GM21515 (cell line): ENCODE results near the gene GGA2.
"Not testable (repeated sequence)": the region's sequence is repeated elsewhere in the genome, so short reads cannot be mapped to it uniquely, and the experiment has no call there.

ENCODE experiments used
- ATAC-seq: cut with Tn5 transposase; IDR thresholded peaks from one replicate; pipeline ENCODE4 v1.9.1; 2021; ENCODE audit not compliant: unreplicated experiment

GGA2 gene

DNA sequence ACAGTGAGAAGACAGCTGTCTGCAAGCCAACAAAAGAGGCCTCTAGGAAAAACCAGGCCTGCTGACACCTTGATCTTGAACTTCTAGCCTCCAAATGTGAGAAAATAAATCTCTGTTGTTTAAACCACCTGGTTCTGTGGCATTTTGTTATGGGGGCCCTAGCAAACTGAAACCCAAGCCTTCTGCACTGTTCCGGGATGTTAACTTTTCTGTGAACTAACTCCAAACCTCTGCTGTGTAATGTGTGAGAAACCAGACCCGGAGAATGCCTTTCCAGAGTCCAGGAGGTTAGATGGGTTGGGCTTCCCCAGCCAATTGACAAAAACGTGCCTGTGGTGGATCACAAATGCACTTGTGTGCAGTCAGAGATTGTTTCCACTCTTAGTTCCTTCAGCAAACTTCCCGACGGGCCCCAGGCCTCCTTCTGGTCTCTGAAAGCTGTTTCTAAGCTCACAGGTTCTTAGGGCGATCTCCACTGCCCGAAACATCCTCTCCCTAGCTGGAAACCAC, 13.6 kb upstream of the GGA2 start:
- no peak for ATAC-seq

DNA sequence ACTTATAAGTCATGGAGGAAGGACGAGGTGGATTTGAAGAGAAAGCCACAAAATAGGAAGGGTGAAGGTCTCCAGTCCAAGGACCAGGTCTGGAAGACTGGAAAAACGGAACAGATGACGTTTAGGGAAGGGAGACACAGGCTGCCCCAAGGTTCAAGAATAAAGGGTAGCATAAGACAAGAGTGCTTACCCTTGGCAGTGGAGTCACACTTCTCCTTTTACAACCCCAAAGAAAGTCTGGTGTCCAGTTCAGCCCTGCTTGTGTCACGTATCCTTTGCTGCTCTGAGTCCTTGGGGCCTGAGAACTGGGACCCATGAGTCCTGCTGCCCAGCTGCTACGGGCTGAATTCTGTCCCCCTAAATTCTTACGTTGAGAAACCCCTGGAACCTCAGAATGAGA, 13.0 kb upstream of the GGA2 start:
- ATAC-seq: no peak

DNA sequence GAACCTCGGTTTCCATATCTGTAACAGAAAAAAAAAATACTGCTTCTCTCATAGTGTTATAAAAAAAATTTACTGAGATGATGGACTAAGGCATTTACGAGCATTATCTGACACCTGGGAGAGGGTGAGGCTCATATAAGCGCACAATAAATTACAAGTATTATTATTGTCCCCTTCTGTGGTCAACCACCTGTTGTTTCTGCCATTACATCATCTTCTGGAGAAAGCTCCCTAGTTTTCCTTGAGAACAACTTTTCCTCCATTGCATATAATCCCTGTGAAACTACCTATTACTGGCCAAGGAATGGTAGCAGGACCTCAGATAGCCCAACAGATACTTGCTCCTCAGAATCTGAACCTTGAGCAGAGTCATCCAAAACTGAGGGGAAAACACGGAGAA, 11.7 kb upstream of the GGA2 start:
- no peak for ATAC-seq

DNA sequence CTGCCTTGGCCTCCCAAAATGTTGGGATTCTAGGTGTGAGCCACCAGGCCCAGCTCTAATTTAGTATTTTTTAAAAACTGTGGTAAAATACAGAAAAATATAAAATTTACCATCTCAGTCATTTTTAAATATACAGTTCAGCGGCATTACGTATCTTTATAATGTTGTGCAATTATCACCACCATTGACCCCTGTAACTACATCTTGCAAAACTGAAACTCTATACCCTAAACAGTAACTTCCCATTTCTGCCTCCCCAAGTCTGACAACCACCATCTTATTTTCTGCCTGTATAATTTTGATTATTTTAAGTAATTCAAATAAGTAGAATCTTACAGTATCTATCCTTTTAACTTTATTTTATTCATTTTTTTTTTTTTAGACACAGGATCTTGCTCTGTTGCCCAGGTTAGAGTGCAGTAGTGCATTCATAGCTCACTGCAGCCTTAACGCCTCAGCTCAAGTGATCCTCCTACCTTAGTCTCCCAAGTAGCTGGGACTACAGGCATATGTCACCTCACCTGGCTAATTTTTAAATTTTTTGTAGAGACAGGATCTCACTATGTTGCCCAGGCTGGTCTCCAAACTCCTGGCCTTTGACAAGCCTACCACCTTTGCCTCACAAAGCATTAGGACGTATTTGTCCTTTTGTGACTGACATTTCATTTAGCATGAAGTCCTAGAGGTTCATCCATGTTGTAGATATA, 10.9 kb upstream of the GGA2 start:
- ATAC-seq: no peak

DNA sequence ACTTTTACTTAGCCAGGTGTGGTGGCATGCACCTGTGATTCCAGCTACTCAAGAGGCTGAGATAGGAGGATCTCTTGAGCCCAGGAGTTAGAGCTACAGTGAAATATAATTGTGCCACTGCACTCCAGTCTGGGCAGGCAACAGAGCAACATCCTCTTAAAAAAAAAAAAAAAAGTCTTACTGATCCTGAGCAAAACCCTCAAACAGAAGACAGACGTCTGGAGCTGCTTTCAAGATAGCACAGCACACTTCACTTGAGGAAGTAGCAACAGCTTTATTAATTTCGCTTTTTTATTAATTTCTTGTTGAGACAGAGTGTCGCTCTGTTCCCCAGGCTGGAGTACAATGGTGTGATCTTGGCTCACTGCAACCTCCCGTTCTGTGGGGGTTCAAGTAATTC, 10.2 kb upstream of the GGA2 start:
- ATAC-seq: no peak

DNA sequence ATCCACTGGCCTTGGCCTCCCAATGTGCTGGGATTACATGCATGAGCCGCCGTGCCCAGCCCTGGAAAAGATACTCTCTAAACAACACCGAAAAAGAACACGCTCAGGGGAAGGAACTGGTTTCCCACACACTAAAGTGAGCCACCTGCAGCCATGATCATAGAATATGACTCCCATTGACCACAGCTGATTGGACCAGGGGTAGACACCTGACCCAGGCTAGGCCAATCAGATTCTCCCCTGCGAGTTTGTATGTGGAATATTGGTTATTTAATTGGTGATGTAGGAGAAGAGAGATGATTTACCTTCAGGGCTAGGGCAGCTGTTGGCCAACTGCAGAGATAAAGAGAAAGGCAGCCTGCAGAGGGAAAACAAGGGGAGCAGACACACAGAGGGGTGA, 9.0 kb upstream of the GGA2 start:
- ATAC-seq: no peak

DNA sequence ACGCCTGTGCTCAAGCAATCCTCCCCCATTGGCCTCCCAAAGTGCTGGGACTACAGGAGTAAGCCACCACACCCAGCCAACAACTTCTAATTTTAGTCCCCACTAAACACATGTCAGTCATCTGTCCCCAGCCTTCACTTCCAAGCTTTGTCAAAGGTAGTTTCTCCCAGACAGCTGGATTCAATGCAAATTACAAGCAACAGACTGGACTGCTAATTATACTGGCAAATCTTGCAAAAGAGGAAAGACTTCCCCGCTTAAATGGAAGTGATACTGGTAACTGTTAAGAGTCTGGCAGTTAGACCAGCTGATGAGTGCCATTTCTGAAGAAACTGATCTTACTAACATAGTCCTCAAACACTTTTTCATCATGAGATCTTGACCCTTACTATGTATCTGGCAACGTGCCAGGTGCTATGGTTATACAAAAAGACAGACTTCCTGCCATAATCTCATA, 8.2 kb upstream of the GGA2 start:
- ATAC-seq: peak; percentile 58

DNA sequence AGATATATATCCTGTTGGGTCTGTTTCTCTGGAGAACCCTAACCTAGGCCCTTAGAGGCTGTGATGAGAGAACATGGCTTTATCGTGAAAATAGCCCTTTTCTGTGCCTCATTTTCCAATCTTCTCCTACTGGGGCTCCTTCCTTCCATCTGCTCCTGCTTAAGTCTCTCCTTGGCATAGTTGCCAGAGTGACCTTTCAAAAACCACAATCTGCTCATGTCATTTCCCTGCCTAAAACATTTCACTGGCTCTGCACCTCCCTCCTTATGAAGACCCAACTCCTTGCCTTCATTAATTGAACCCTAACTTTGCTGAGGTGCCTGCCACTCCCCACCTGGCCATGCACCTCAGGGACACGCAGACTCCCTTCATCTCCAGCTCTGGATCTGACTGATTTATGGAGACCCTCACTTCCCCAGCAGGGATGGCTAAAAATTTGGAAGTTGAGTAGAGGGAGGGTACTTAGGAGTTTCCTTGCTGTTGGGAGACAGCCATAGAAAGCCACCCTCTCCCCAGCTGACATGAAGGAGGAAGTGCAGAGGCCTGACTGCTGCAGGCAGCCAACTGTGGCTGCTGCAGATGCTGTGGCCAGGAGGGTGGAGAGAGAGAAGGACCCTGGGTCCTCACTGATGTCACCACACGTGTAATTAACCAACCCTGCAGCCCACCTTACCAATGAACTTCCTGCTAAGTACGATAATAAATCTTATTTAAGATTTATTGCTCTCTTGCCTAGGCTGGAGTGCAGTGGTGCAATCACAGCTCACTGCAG, 6.3 kb upstream of the GGA2 start:
- ATAC-seq: no peak

DNA sequence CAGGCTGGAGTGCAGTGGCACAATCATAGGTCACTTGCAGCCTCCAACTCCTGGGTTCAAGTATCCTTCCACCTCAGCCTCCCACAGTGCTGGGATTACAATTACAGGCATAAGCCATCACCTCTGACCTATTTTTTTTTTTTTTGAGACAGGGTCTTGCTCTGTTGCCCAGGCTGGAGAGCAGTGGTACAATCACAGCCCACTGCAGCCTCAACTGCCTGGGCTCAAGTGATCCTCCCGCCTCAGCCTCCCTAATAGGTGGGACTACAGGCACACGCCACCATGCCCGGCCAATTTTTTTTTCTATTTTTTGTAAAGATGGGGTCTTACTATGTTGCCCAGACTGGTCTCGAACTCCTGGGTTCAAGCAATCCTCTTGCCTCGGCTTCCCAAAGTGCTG, 5.6 kb upstream of the GGA2 start:
- no peak for ATAC-seq

DNA sequence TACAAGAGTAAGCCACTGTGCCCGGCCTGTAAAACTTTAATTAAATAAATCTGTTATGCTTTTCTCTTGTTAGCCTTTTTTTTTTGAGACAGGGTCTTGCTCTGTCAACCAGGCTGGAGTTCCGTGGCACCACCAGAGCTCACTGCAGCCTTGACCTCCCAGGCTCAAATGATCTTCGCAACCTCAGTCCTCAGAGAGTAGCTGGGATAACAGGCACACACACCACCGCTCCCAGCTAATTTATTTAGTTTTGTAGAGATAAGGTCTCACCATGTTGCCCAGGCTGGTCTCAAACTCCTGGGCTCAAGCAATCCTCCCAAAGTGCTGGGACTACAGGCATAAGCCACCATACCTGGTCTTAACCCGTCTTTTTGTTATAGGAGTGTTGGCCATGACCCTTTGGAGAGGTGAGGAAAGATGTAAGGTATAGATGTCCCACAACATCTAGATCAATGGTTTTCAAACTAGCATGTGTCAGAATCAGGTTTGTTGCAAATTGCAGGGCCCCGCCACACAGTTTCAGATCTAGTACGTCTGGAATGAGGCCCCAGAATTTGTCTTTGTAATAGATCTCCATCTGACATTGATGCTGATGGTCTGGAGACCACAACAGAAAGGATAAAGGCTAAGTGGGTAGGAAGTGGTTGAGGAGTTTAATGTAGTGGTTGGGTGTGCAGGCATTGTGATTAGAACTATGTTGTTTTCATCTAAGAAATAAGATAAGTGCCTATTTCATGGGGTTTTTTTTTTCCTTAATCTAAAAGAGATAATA, 4.3 kb upstream of the GGA2 start:
- no peak for ATAC-seq

DNA sequence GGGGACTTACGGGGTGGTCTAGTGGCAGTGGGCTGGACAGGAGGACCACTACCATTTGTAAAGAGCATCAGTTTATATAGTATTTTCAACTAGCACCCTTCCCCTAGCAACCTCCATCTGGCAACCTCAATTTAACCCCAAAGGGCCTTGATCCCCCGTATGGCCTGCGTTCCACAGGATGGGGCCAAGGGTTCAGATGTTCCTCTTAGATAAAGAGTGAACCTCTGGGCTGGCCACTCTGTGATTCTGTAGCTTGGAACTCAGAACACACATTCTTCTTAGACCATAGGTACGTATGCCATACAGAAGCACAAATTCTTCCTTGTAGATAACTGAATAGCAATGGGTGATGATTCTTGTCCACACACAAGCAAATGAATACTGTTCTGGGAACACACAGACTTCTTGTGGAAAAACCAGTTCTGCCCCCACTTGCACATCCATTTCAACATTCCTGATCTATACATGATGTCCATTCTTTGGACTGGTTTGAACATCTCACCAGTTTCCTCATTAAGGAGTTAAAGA, 1.9 kb upstream of the GGA2 start:
- ATAC-seq: no peak

DNA sequence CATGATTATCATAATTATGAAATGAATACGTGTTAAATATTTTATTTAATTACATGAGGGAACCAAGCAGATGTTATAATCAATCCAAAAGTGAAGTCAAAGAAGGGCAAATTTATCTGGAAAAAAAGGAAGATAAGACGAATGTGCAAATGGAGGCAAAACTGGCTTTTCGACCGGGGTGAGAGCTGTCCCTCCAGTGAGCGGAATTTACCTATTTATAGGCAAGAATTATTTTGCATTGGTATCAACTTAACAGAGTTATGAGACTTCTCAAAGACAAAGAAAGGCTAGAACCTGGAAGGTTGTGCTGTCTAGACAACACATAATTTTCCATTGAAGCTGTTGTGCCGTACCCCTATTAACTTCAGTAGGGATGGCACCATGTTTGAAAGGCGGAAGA, 1.4 kb upstream of the GGA2 start:
- ATAC-seq: no peak

DNA sequence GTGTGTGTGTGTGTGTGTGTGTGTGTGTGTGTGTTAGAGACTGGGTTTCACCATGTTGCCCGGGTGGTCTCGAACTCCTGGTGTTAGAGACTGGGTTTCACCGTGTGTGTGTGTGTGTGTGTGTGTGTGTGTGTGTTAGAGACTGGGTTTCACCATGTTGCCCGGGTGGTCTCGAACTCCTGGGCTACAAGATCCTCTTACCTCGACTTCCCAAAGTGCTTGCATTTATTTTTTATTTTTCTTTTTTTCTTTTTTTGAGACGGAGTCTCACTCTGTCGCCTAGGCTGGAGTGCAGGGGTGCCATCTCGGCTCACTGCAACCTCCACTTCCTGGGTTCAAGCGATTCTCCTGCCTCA, 599 bp upstream of the GGA2 start:
- ATAC-seq: not testable (repeated sequence)

DNA sequence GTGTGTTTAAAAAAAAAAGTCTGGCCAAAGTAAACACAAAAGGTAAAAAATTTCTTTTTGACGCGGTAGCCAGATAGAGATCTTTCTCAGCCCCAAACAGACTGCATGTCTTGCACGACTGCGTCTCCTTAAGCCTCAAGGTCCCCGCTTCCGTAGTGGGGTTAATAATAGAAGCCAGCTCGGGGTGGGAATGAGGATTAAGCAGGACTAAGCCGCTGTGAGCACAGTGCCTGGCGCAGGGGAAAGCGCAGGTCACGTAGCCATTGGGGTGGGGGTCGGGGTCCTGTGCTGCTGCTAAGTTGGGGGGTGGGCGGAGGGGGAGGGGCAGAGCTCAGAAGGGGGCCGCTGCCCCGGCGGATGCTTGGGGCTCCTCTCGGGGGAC, 521 bp downstream of the GGA2 start:
- peak; percentile 4 for ATAC-seq

DNA sequence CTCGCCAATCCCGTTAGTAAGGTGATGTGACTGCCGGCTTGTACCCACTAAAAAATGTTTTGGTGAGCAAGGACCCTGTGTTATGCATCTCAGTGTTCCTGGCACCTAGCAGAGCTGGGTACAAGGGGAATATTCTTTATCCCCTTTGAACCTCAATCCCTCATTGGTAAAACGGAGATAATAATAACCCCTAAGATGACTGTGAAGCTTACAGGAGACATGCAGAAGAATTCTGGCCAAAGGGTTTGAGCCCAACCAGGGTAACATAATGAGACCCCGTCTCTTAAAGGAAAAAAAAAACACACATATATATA, 896 bp downstream of the GGA2 start:
- ATAC-seq: no peak

DNA sequence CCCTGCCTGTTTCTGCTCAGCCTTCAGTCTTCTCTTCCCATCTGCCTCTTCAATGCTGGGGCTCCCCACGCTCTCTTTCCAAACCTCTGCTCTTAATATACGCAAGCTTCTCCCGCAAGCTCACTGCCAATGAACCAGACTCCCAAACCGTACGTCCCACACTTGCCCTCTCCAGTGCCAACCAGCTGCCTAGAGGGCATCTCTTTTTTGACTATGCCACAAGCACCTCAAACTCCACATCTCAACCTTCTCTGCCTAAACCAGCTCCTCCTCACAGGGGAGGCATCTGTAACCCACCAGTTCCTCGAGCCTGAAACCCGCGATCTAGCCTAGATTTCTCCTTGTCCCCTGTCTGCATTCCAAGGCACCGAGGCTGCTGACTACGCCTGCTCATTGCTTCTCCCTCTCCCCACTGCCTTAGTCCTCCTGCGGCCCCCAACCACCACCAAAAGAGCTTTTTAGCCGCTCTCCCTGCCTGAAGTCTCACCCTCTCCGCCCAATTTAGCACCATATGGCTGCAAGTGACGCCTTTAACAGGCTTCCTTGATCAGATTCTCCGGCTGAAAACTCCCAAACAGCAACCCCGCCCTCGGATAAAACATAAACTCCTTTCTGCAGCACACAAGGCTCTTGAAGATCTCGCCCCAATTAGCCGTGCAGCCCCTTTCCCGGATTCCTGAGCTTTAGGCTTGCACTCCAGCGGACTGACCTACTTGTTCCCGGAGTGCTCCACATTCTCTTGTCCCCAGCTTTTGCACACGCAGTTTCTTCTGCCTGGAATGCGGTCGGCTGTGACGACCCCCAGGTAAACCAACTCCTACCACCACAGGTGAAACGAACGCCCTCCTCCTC, 1.5 kb downstream of the GGA2 start:
- no peak for ATAC-seq

DNA sequence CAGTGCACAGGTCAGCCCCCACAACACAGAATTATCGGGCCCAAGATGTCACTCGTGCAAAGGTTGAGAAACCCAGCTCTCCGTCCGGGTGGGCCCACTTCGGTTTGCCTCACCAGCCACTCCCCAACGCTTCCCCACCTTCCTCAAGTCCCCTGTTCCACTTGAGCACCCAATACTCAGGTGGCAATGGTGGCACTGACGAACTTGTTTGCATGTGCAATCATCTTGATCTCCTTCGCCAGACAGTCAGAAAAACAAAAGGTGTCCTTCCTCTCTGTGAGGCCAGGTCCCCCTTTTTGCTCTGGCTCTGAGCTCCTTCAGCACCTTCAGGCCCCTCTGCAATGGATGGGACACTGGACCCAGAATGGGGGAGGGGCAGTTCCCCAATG, 3.7 kb downstream of the GGA2 start:
- ATAC-seq: no peak

DNA sequence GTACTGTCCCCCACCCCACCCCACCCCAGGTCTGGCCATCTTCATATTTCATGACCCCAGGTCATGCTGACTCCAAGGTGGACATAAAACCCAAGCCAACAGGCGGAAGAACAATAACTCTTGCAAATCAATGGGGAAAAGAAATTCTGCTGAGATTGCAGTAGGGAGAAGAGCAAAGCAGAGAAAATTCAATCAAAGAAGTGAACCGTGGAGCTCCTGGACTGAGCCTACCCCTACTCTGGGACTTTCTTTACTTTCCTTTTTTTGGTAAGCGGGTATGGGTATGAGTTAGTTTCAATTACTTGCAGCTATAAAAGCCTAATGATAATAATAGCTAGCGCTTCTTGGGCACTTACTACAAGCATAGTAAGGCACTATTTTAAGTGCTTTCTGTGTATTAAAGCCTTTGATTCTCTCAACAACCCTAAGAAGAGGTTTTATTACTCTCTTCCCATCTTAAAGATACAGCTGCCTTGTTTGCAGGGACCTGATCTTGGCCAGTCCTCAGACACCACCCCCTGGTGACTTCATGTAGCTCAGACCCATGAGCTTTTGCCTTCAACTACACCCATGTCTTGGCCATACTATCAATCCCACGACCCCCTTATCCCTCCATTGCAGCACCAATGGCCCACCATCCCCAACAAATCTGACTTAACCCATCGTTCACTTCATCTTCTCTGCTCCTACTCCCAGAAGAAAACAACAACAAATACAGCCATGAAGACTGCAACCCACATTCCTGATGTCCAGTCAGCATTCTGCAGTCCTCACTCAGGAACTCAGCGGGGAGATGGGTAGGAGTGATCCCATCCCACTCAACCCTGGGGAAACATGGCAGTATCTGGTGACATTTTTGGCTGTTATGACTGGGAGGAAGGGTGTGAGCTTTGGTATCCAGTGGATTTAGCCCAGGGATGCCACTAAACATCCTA, 4.4 kb downstream of the GGA2 start:
- ATAC-seq: no peak

DNA sequence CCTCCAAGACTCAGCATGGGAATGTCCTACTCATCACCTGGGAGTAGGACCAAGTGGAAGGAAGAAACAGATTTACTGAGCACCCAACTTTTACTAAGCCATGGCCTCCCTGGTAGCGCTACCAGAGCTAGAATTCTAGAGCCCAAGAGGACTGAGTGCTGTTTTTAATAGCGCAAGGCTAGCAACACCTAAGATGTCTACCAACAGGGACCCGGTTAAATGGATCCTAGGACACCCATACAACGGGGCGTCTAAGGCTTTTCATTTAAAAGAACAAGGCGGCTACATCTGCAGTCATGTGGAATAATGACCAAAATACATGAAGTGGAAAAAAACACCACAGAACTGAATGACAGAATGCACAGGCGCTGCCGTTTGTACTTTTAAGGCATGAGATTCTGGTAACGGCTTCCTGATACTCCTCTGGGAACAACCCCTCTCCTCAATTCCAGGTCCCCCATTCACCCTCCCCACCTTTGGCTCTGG, 5.1 kb downstream of the GGA2 start:
- ATAC-seq: no peak
